Astrocyte of the spinal cord (primary cell): Measurements from ENCODE around the gene ZNF664.
A peak's percentile ranks its signal among the peaks of the same experiment; 100 is the strongest.

Experiments
- DNase-seq: peaks from one replicate; pipeline ENCODE4 v3.0.0; 2011; ENCODE audit warnings: low read depth, low spot score
- H3K4me3 ChIP-seq: 2 replicates; pipeline ENCODE4 v1.5.1; 2011; ENCODE audit warnings: low read depth, mild to moderate bottlenecking, low read length, moderate library complexity
- in situ Hi-C: cut with HindIII; loops from 2 replicates; pipeline ENCODE4 v1.10.0; 2017; ENCODE audit warnings: low sequenced_read_pairs
- TF ChIP-seq, protein P1 (sequence below): IDR thresholded peaks from 2 replicates; pipeline ENCODE4 v1.5.1; 2012; ENCODE audit warnings: low read depth, mild to moderate bottlenecking, low read length, inconsistent platforms

ZNF664 gene

DNA sequence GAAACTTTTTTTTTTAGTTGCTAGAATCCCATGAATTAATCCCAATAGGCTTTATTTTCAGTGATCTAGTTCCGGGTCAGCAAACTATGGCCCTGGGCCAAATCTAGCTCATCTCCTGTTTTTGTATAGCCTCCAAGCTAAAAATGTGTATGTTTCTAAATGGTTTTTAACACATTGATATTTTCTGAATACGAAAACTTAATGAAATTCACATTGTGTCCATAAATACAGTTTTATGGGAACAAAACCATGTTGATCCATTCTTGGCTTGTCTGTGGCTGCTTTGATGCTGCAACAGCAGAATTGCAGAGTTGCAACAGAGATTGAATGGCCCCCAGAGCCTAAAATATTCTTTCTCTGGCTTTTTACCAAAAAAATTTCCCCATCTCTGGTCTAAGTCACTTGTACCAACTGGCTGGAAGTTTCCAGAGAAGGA is 47.5 kb downstream of the ZNF664 start:
- DNase-seq, result no peak
- H3K4me3 ChIP-seq, result no peak overlapping the region
- in situ Hi-C loops, result no loop called here
- TF ChIP-seq, protein P1, sequence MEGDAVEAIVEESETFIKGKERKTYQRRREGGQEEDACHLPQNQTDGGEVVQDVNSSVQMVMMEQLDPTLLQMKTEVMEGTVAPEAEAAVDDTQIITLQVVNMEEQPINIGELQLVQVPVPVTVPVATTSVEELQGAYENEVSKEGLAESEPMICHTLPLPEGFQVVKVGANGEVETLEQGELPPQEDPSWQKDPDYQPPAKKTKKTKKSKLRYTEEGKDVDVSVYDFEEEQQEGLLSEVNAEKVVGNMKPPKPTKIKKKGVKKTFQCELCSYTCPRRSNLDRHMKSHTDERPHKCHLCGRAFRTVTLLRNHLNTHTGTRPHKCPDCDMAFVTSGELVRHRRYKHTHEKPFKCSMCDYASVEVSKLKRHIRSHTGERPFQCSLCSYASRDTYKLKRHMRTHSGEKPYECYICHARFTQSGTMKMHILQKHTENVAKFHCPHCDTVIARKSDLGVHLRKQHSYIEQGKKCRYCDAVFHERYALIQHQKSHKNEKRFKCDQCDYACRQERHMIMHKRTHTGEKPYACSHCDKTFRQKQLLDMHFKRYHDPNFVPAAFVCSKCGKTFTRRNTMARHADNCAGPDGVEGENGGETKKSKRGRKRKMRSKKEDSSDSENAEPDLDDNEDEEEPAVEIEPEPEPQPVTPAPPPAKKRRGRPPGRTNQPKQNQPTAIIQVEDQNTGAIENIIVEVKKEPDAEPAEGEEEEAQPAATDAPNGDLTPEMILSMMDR, result no peak

DNA sequence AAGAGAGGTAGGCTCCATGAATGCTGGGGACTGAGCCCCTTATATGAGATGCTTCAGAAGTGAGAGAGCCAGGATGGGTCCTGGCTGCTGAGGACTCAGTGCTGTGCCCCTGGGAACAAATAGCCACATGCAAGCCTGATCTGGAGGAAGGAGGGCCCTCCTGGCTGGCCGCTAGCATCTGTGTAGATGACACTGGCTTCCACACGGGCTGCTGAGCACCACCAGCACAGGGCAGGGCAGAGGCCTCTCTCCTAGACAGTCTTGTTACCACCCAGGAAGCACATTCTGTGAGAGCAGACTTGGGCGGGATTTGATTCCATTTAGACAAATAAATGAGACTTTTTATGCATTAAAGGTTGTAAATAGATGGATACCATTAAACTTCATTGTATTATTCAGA is 48.0 kb downstream of the ZNF664 start:
- TF ChIP-seq, protein P1, result no peak
- no peak for DNase-seq
- in situ Hi-C loops, result no loop called here

DNA sequence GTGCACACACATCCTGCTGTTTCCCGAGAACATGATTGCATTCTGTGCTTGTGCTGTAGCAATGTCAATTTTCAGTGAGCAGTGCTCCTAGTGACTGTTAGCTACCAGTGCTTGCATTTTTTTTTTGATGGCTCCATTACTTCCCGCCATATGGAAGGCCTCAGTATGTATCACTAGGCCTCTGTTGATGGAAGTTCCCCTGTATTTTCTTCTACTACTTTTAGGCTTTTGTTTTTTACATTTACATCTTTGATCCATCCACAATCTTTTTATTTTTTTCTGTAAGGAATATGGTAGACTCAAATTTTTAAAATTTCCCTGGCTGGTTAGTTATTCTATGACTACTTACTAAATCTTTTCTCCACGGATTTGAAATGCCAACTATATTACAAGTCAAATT is 49.1 kb downstream of the ZNF664 start:
- DNase-seq, result no peak
- TF ChIP-seq, protein P1, result no peak
- in situ Hi-C loops, result no loop called here
- H3K4me3 ChIP-seq, result no peak overlapping the region

More for the DNA sequence above, 48.0 kb downstream of the ZNF664 start:
- no peak overlapping the region for H3K4me3 ChIP-seq

DNA sequence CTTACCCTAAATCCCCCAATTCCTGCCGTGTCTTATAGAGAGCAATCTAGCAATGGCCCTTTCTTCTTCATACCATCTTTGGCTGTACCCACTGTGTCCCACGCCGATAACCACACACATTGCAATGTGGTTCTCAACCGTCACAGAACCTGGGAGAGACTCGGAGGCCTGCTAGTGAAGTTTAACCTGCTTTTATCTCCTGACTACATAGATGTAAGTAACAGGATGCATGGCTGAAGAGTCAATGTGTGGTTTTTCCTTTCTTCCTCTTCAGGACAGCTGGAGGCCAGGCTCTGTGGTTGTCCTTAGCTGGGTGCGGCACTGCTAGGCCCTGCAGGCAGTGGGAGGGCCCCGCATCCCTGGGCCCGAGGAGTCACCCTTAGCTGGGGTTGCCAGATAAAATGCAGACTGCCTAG is 51.3 kb downstream of the ZNF664 start:
- no peak overlapping the region for H3K4me3 ChIP-seq
- TF ChIP-seq, protein P1, result no peak
- in situ Hi-C loops, result no loop called here
- DNase-seq, result peak; percentile 50

DNA sequence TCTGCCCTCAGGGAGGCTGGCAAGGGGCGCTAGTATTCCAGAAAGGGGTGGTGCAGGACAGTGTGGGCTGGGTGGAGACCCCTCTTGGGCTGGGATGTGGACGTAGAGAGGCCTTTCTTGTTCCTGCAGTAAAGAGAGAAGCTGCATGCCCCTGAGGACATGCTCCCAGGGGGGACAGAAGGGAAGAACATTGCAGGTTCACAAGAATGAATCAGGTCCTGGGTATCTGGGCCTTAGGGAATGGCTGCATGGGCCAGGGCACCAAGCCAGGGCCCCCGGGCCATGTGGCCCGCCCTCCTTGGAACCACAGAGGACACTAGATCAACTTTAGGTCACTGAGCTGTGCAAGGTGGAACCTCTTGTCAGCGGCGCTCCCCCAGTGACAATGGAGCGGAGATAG is 51.8 kb downstream of the ZNF664 start:
- TF ChIP-seq, protein P1, result no peak
- in situ Hi-C loops, result no loop called here
- no peak for DNase-seq
- no peak overlapping the region for H3K4me3 ChIP-seq

DNA sequence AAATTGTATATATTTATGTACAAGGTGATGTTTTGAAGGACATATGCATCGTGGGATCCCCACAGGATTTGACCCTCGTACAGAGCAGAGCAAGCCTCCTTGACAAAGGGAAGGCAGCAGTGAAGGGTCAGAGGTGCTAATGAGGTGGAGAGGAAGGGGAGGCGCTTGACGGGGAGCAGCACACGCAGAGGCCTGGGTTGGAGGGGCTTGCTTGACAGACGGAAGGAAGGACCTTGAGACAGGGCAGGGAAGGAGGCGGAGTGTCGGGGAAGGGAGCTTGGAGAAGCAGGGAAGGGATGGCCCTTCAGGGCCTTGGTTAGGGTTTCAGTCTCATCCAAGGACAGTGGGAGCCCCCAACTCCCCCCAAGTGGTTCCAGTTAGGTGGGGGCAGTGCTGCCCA is 52.6 kb downstream of the ZNF664 start:
- DNase-seq, result no peak
- in situ Hi-C loops, result no loop called here
- no peak overlapping the region for H3K4me3 ChIP-seq
- TF ChIP-seq, protein P1, result no peak
